Lung (tissue), 12 donors: Measurements from ENCODE around the gene TOM1L2. TPM values are rescaled to one million over a fixed set of nuclear protein-coding genes. Genes with fewer than 3 reads are reported as not detected.

ENCODE experiments used
- ATAC-seq: fragments of 200-7000 bp; cut with Tn5 transposase; one replicate; pipeline ENCODE4 v1.9.1; 2020; ENCODE audit warnings: moderate number of reproducible peaks; ENCODE audit not compliant: insufficient read depth, low FRiP score
- DNase-seq, 3 donors: peaks; one replicate each; pipeline ENCODE4 v3.0.0-alpha.2; 2013 to 2017
- H3K27ac ChIP-seq, 2 donors: one replicate each; pipeline ENCODE4 v1.5.1; 2013; ENCODE audit warnings: mild to moderate bottlenecking in 2 of 2, moderate library complexity in 2 of 2, control low read depth in 1 of 2, inconsistent platforms in 1 of 2, low read depth in 1 of 2, low read length in 1 of 2
- H3K27me3 ChIP-seq, 3 donors: one replicate each; pipeline ENCODE4 v1.5.1; 2013; ENCODE audit warnings: low read length in 2 of 3; ENCODE audit not compliant: control insufficient read depth in 3 of 3, insufficient read depth in 3 of 3
- H3K36me3 ChIP-seq, 4 donors: one replicate each; pipeline ENCODE4 v1.5.1; 2013; ENCODE audit warnings: low read length in 4 of 4, mild to moderate bottlenecking in 1 of 4, moderate library complexity in 1 of 4; ENCODE audit not compliant: control insufficient read depth in 4 of 4, insufficient read depth in 4 of 4
- H3K4me1 ChIP-seq, 5 donors: one replicate each; pipeline ENCODE4 v1.5.1; 2013; ENCODE audit warnings: low read length in 5 of 5, mild to moderate bottlenecking in 2 of 5, moderate library complexity in 1 of 5; ENCODE audit not compliant: control insufficient read depth in 5 of 5, insufficient read depth in 5 of 5
- H3K4me3 ChIP-seq: one replicate; pipeline ENCODE4 v1.5.1; 2013; ENCODE audit warnings: mild to moderate bottlenecking, control low read depth, moderate library complexity
- H3K9ac ChIP-seq, 2 donors: one replicate each; pipeline ENCODE4 v1.5.1; 2013; ENCODE audit warnings: low read length in 2 of 2, control low read depth in 1 of 2; ENCODE audit not compliant: insufficient read depth in 1 of 2
- H3K9me3 ChIP-seq, 4 donors: one replicate each; pipeline ENCODE4 v1.5.1; 2013; ENCODE audit warnings: low read length in 3 of 4, mild to moderate bottlenecking in 1 of 4, moderate library complexity in 1 of 4; ENCODE audit not compliant: control insufficient read depth in 4 of 4, insufficient read depth in 3 of 4
- CTCF ChIP-seq: IDR thresholded peaks from 2 replicates; pipeline ENCODE4 v1.5.1; 2012; ENCODE audit warnings: mild to moderate bottlenecking; ENCODE audit errors: control extremely low read depth, extremely low read depth
- WGBS, 2 donors: extraction: QIAGEN DNeasy Blood & Tissue Kit; methylation state at CpG; one replicate each; pipeline ENCODE4 v1.1.7; 2013; 5-methylcytosine and 5-hydroxymethylcytosine counted together
- polyA plus RNA-seq, 2 donors: library from polyadenylated mRNA; stranded (reverse); fragments of 200-250 nt; gene quantifications; one replicate each; pipeline ENCODE4 v1.2.1, GENCODE V29; 2013
- total RNA-seq, 2 donors: library from RNA; depleted of rRNA in 1 of 2; stranded (reverse); fragments of >200 nt in 1 of 2; gene quantifications; one replicate each; pipeline ENCODE4 v1.2.1, GENCODE V29; 2014 to 2021
- donor health status: control.
- donor health status: control.
- donor health status: Bipolar disorder and iron deficiency.
- donor health status: healthy.
- donor health status: DM: yes; HTN: yes; CAD: no.

The TOM1L2 gene
- total and polyA plus RNA-seq, 4 donors = 21.5 to 56.5 (median 35.8) TPM

- no peaks in the 10 kb centered on the region for H3K36me3 ChIP-seq
- no peak overlapping the region for H3K4me3 ChIP-seq
- peak overlapping the region in 1 of 2 donors; percentile 27 for H3K9ac ChIP-seq
- H3K27ac ChIP-seq = peak overlapping the region; percentile 35 to 54
- H3K4me1 ChIP-seq = peaks cover 6 to 22% (median 13%) of the 10 kb centered on the region in 5 donors
- no peaks in the 10 kb centered on the region for H3K9me3 ChIP-seq
- TF ChIP-seq CTCF = no peak
- DNase-seq (peak in 1 of 3 donors; percentile 20), ATAC-seq (no peak)
- no peaks in the 10 kb centered on the region for H3K27me3 ChIP-seq
- 54 to 76% methylated on average over 2 of the region's 2 CpGs for WGBS, 2 donors
Measured at GRCh38 chr17:17929655-17930380, 42.4 kb downstream of the TOM1L2 start.

GRCh38 chr17:17928398-17929287 lies 43.6 kb downstream of the TOM1L2 start:
- no peaks in the 10 kb centered on the region for H3K36me3 ChIP-seq
- peak in 1 of 3 donors; percentile 9 for DNase-seq
- no peaks in the 10 kb centered on the region for H3K27me3 ChIP-seq
- peaks cover 6 to 16% (median 13%) of the 10 kb centered on the region in 5 donors for H3K4me1 ChIP-seq
- no peaks in the 10 kb centered on the region for H3K9me3 ChIP-seq
- WGBS, 2 donors = 59 to 71% methylated on average over 12 of the region's 12 CpGs
- ATAC-seq = no peak
- no peak overlapping the region for H3K4me3 ChIP-seq
- no peak for TF ChIP-seq CTCF
- H3K9ac ChIP-seq = no peak overlapping the region
- peak overlapping the region; percentile 54 to 82 for H3K27ac ChIP-seq

- peak overlapping the region in 1 of 2 donors; percentile 9 for H3K9ac ChIP-seq
- no peaks in the 10 kb centered on the region for H3K27me3 ChIP-seq
- H3K36me3 ChIP-seq = no peaks in the 10 kb centered on the region
- ATAC-seq (no peak), DNase-seq (no peak)
- H3K27ac ChIP-seq = peak overlapping the region; percentile 9 to 48
- 69 to 70% methylated on average over 5 of the region's 5 CpGs for WGBS, 2 donors
- no peak for TF ChIP-seq CTCF
- H3K4me1 ChIP-seq = peaks cover 15 to 20% (median 17%) of the 10 kb centered on the region in 5 donors
- no peaks in the 10 kb centered on the region for H3K9me3 ChIP-seq
- H3K4me3 ChIP-seq = no peak overlapping the region
Measured at GRCh38 chr17:17926840-17927449, 45.3 kb downstream of the TOM1L2 start.
